ENCODE results near the gene FUT2.

Gene FUT2

GRCh38 chr19:48718711-48719231, 23.0 kb downstream of the FUT2 start:
- no peak for ATAC-seq
- no peak for TF ChIP-seq CSRNP3 (CRISPR knock-in tag; IDR thresholded peaks at IDR 0.05)
- no peak for TF ChIP-seq CREB5 (CRISPR knock-in tag; IDR thresholded peaks at IDR 0.05; ENCODE audit: low read depth)
- no peak for TF ChIP-seq BACH2 (CRISPR knock-in tag; IDR thresholded peaks at IDR 0.05; ENCODE audit: borderline replicate concordance)
- no peak for TF ChIP-seq TOX (CRISPR knock-in tag; IDR thresholded peaks at IDR 0.05; ENCODE audit: borderline replicate concordance)
- TF ChIP-seq ZNF565 (CRISPR knock-in tag; conservative IDR thresholded peaks at IDR 0.05; ENCODE audit: low read depth) = no peak
- TF ChIP-seq ISL1 (CRISPR knock-in tag; IDR thresholded peaks at IDR 0.05) = no peak
- no peak for TF ChIP-seq ARNTL (CRISPR knock-in tag; IDR thresholded peaks at IDR 0.05; ENCODE audit: borderline replicate concordance, low read depth)
- no peak for TF ChIP-seq TCF4 (CRISPR knock-in tag; IDR thresholded peaks at IDR 0.05; ENCODE audit: borderline replicate concordance)
- no peak for TF ChIP-seq GLIS3 (CRISPR knock-in tag; IDR thresholded peaks at IDR 0.05)
- no peak for TF ChIP-seq CSDC2 (CRISPR knock-in tag; IDR thresholded peaks at IDR 0.05)
- TF ChIP-seq SNAI2 (CRISPR knock-in tag; IDR thresholded peaks at IDR 0.05) = no peak

GRCh38 chr19:48719263-48720171, 23.7 kb downstream of the FUT2 start, which contains the start of gene MAMSTR:
Gene MAMSTR, minus strand, starts transcription at chr19:48719725. Its CDS starts 694 bp downstream, at chr19:48719031.
- no peak for TF ChIP-seq ISL1 (CRISPR knock-in tag; IDR thresholded peaks at IDR 0.05)
- no peak for TF ChIP-seq ESRRG (CRISPR knock-in tag; IDR thresholded peaks at IDR 0.05)
- no peak for TF ChIP-seq ARNTL (CRISPR knock-in tag; IDR thresholded peaks at IDR 0.05; ENCODE audit: borderline replicate concordance, low read depth)
- TF ChIP-seq CSRNP3 (CRISPR knock-in tag; IDR thresholded peaks at IDR 0.05) = no peak
- no peak for TF ChIP-seq ZC3H10 (CRISPR knock-in tag; IDR thresholded peaks at IDR 0.05)
- TF ChIP-seq SNAI2 (CRISPR knock-in tag; IDR thresholded peaks at IDR 0.05) = no peak
- no peak for TF ChIP-seq GLIS3 (CRISPR knock-in tag; IDR thresholded peaks at IDR 0.05)
- TF ChIP-seq PPARA (CRISPR knock-in tag; IDR thresholded peaks at IDR 0.05; ENCODE audit: borderline replicate concordance) = no peak
- no peak for TF ChIP-seq POU6F1 (CRISPR knock-in tag; IDR thresholded peaks at IDR 0.05; ENCODE audit: borderline replicate concordance, low read depth)
- TF ChIP-seq BACH2 (CRISPR knock-in tag; IDR thresholded peaks at IDR 0.05; ENCODE audit: borderline replicate concordance) = no peak
- no peak for ATAC-seq

GRCh38 chr19:48720251-48720612, 24.5 kb downstream of the FUT2 start:
- peak; percentile 1; the same call in 1 of the 3 replicates for ATAC-seq
- TF ChIP-seq ZNF565 (CRISPR knock-in tag; conservative IDR thresholded peaks at IDR 0.05; ENCODE audit: low read depth) (no peak), ZNF8 (CRISPR knock-in tag; IDR thresholded peaks at IDR 0.05) (no peak), CSRNP3 (CRISPR knock-in tag; IDR thresholded peaks at IDR 0.05) (no peak), GLIS3 (CRISPR knock-in tag; IDR thresholded peaks at IDR 0.05) (no peak), ZFP3 (CRISPR knock-in tag; IDR thresholded peaks at IDR 0.05) (no peak), BACH2 (CRISPR knock-in tag; IDR thresholded peaks at IDR 0.05; ENCODE audit: borderline replicate concordance) (no peak), TOX (CRISPR knock-in tag; IDR thresholded peaks at IDR 0.05; ENCODE audit: borderline replicate concordance) (no peak), CSDC2 (CRISPR knock-in tag; IDR thresholded peaks at IDR 0.05) (no peak), ARNTL (CRISPR knock-in tag; IDR thresholded peaks at IDR 0.05; ENCODE audit: borderline replicate concordance, low read depth) (no peak), ZC3H10 (CRISPR knock-in tag; IDR thresholded peaks at IDR 0.05) (no peak), ZNF70 (CRISPR knock-in tag; IDR thresholded peaks at IDR 0.05) (no peak), RARB (CRISPR knock-in tag; IDR thresholded peaks at IDR 0.05) (no peak), ESRRG (CRISPR knock-in tag; IDR thresholded peaks at IDR 0.05) (no peak), OSR1 (CRISPR knock-in tag; IDR thresholded peaks at IDR 0.05) (no peak), PPARA (CRISPR knock-in tag; IDR thresholded peaks at IDR 0.05; ENCODE audit: borderline replicate concordance) (no peak), ISL1 (CRISPR knock-in tag; IDR thresholded peaks at IDR 0.05) (no peak), PATZ1 (CRISPR knock-in tag; IDR thresholded peaks at IDR 0.05; ENCODE audit: borderline replicate concordance) (no peak), CREB5 (CRISPR knock-in tag; IDR thresholded peaks at IDR 0.05; ENCODE audit: low read depth) (no peak), TCF4 (CRISPR knock-in tag; IDR thresholded peaks at IDR 0.05; ENCODE audit: borderline replicate concordance) (no peak), SNAI2 (CRISPR knock-in tag; IDR thresholded peaks at IDR 0.05) (no peak)

Data from SK-N-SH treated with all-trans-retinoic acid at 6 μM for 48 hours (cell line).